H9 (cell line): ENCODE measurements around the gene TBL3. TPM values are rescaled to one million over a fixed set of nuclear protein-coding genes. Genes with fewer than 3 reads are reported as not detected.

Experiments
- DNase-seq: peaks from one replicate; pipeline ENCODE4 v3.0.0-alpha.2; 2017
- H2AFZ ChIP-seq: one replicate; pipeline ENCODE4 v1.6.1; 2013; ENCODE audit warnings: mild to moderate bottlenecking, low read length, control low read depth, moderate library complexity
- H2AK5ac ChIP-seq: 2 replicates; pipeline ENCODE4 v1.6.1; 2013; ENCODE audit warnings: low read length, control low read depth, mixed read lengths; ENCODE audit not compliant: insufficient read length
- H2BK120ac ChIP-seq: one replicate; pipeline ENCODE4 v1.6.1; 2013; ENCODE audit warnings: low read depth, mild to moderate bottlenecking, low read length, control low read depth, inconsistent platforms; ENCODE audit not compliant: poor library complexity, severe bottlenecking
- H2BK12ac ChIP-seq: 2 replicates; pipeline ENCODE4 v1.6.1; 2013; ENCODE audit warnings: low read length, control low read depth, mixed read lengths, low read depth; ENCODE audit not compliant: insufficient read length
- H2BK15ac ChIP-seq: 2 replicates; pipeline ENCODE4 v1.6.1; 2013; ENCODE audit warnings: low read depth, low read length, control low read depth
- H2BK20ac ChIP-seq: one replicate; pipeline ENCODE4 v1.6.1; 2013; ENCODE audit warnings: low read depth, mild to moderate bottlenecking, low read length, control low read depth, inconsistent platforms; ENCODE audit not compliant: poor library complexity, severe bottlenecking
- H2BK5ac ChIP-seq: 2 replicates; pipeline ENCODE4 v1.6.1; 2013; ENCODE audit warnings: low read length, control low read depth, mixed read lengths; ENCODE audit not compliant: insufficient read length
- H3K14ac ChIP-seq: 2 replicates; pipeline ENCODE4 v1.6.1; 2013; ENCODE audit warnings: low read length, control low read depth; ENCODE audit not compliant: insufficient read depth
- H3K18ac ChIP-seq: 2 replicates; pipeline ENCODE4 v1.6.1; 2013; ENCODE audit warnings: low read depth, mild to moderate bottlenecking, mixed read lengths, low read length, control low read depth; ENCODE audit not compliant: insufficient read length
- H3K23ac ChIP-seq: 2 replicates; pipeline ENCODE4 v1.6.1; 2013; ENCODE audit warnings: low read length, control low read depth, mixed read lengths, low read depth; ENCODE audit not compliant: insufficient read length
- H3K23me2 ChIP-seq: 2 replicates; pipeline ENCODE4 v1.6.1; 2013; ENCODE audit warnings: low read depth, mild to moderate bottlenecking, mixed read lengths, low read length, control low read depth; ENCODE audit not compliant: insufficient read length, poor library complexity, severe bottlenecking
- H3K27ac ChIP-seq: 2 replicates; pipeline ENCODE4 v1.5.1; 2013; ENCODE audit warnings: low read length, control low read depth, mixed read lengths, low read depth; ENCODE audit not compliant: insufficient read length
- H3K27me3 ChIP-seq: 2 replicates; pipeline ENCODE4 v1.6.1; 2013; ENCODE audit warnings: low read length, control low read depth, inconsistent platforms; ENCODE audit not compliant: insufficient read depth
- H3K4ac ChIP-seq: 2 replicates; pipeline ENCODE4 v1.6.1; 2013; ENCODE audit warnings: low read depth, mild to moderate bottlenecking, control low read depth, inconsistent platforms, low read length, moderate library complexity
- H3K4me1 ChIP-seq: 2 replicates; pipeline ENCODE4 v1.6.1; 2013; ENCODE audit warnings: low read length, control low read depth, inconsistent platforms; ENCODE audit not compliant: insufficient read depth
- H3K4me2 ChIP-seq: 2 replicates; pipeline ENCODE4 v1.6.1; 2013; ENCODE audit warnings: low read length, control low read depth, mixed read lengths; ENCODE audit not compliant: insufficient read length, insufficient read depth
- H3K56ac ChIP-seq: 2 replicates; pipeline ENCODE4 v1.6.1; 2013; ENCODE audit warnings: low read depth, mild to moderate bottlenecking, mixed read lengths, low read length, control low read depth; ENCODE audit not compliant: insufficient read length
- H3K79me1 ChIP-seq: 2 replicates; pipeline ENCODE4 v1.6.1; 2013; ENCODE audit warnings: low read depth, mild to moderate bottlenecking, moderate library complexity, low read length, control low read depth, inconsistent platforms; ENCODE audit not compliant: insufficient read depth, poor library complexity, severe bottlenecking
- H3K79me2 ChIP-seq: 2 replicates; pipeline ENCODE4 v1.6.1; 2013; ENCODE audit warnings: low read length, control low read depth, inconsistent platforms; ENCODE audit not compliant: insufficient read depth
- H3K9ac ChIP-seq: 2 replicates; pipeline ENCODE4 v1.6.1; 2013; ENCODE audit warnings: low read length, control low read depth, mixed read lengths; ENCODE audit not compliant: insufficient read length; ENCODE audit errors: extremely low read depth
- H3K9me3 ChIP-seq: one replicate; pipeline ENCODE4 v1.6.1; 2013; ENCODE audit warnings: low read depth, low read length, inconsistent platforms; ENCODE audit not compliant: control insufficient read depth
- H3T11ph ChIP-seq: one replicate; pipeline ENCODE4 v1.6.1; 2013; ENCODE audit warnings: mild to moderate bottlenecking, low read length, control low read depth, inconsistent platforms
- H4K20me1 ChIP-seq: one replicate; pipeline ENCODE4 v1.6.1; 2013; ENCODE audit not compliant: control insufficient read depth, insufficient read length, insufficient read depth
- H4K5ac ChIP-seq: 2 replicates; pipeline ENCODE4 v1.6.1; 2013; ENCODE audit warnings: low read depth, mild to moderate bottlenecking, mixed read lengths, low read length, control low read depth; ENCODE audit not compliant: insufficient read length
- H4K8ac ChIP-seq: replicated peaks from 2 replicates; pipeline ENCODE4 v1.6.1; 2013; ENCODE audit warnings: low read length, control low read depth, mixed read lengths, low read depth; ENCODE audit not compliant: insufficient read length
- H4K91ac ChIP-seq: 2 replicates; pipeline ENCODE4 v1.6.1; 2013; ENCODE audit warnings: low read depth, mild to moderate bottlenecking, moderate library complexity, mixed read lengths, low read length, control low read depth; ENCODE audit not compliant: insufficient read length
- H3K27ac Mint-ChIP-seq, 3 experiments: 2 replicates in 2 of 3; 3 replicates in 1 of 3; pipeline ENCODE4 v1.8.0; 2020 to 2021; ENCODE audit warnings: mixed read lengths in 3 of 3, mild to moderate bottlenecking in 1 of 3, moderate library complexity in 1 of 3
- H3K27me3 Mint-ChIP-seq: 2 replicates; pipeline ENCODE4 v1.8.0; 2021; ENCODE audit warnings: low read depth, mild to moderate bottlenecking, moderate library complexity, mixed read lengths
- H3K36me3 Mint-ChIP-seq, 3 experiments: 2 replicates in 2 of 3; 3 replicates in 1 of 3; pipeline ENCODE4 v1.8.0; 2020 to 2021; ENCODE audit warnings: low read depth in 3 of 3, mixed read lengths in 3 of 3; ENCODE audit not compliant: insufficient read depth in 1 of 3
- H3K4me1 Mint-ChIP-seq, 2 experiments: 2 replicates each; pipeline ENCODE4 v1.8.0; 2020; ENCODE audit warnings: mixed read lengths in 2 of 2
- H3K4me3 Mint-ChIP-seq, 2 experiments: 2 replicates in 1 of 2; 3 replicates in 1 of 2; pipeline ENCODE4 v1.8.0; 2020 to 2021; ENCODE audit warnings: mild to moderate bottlenecking in 2 of 2, mixed read lengths in 2 of 2, moderate library complexity in 1 of 2
- H3K9me3 Mint-ChIP-seq, 2 experiments: 2 replicates in 1 of 2; 3 replicates in 1 of 2; pipeline ENCODE4 v1.8.0; 2020; ENCODE audit warnings: mild to moderate bottlenecking in 2 of 2, mixed read lengths in 2 of 2, moderate library complexity in 1 of 2
- CTCF ChIP-seq: fragments of 200-600 bp; sonication (generic); conservative IDR thresholded peaks from 3 replicates; pipeline ENCODE4 v1.8.0; 2021; ENCODE audit warnings: antibody characterized with exemption, mild to moderate bottlenecking
- WGBS: extraction: QIAGEN DNeasy Blood & Tissue Kit; methylation state at CpG from one replicate; pipeline ENCODE4 v1.1.7; 2013; ENCODE audit warnings: missing lambda C conversion rate, low lambda C conversion rate, mixed read lengths; ENCODE audit not compliant: insufficient read length; ENCODE audit errors: extremely low coverage; 5-methylcytosine and 5-hydroxymethylcytosine counted together
- total RNA-seq: library from RNA; stranded (reverse); gene quantifications from 2 replicates; pipeline ENCODE4 v1.2.1, GENCODE V29; 2021

TBL3 gene
- total RNA-seq, 1 experiment from 2014 or later, result 54.0 TPM

- Histone ChIP-seq H3K14ac (no peak overlapping the region), H4K5ac (no peak overlapping the region), H3K56ac (no peak overlapping the region), H2BK12ac (no peak overlapping the region), H4K91ac (no peak overlapping the region), H3K23ac (no peak overlapping the region), H2BK20ac (no peak overlapping the region), H2BK15ac (no peak overlapping the region), H3K18ac (no peak overlapping the region), H3K79me2 (no peaks in the 10 kb centered on the region), H3K4ac (no peak overlapping the region), H3K9ac (no peak overlapping the region), H3K9me3 (no peaks in the 10 kb centered on the region), H3T11ph (no peak overlapping the region), H2AK5ac (no peak overlapping the region), H3K27me3 (no peaks in the 10 kb centered on the region), H3K4me1 (no peaks in the 10 kb centered on the region), H3K79me1 (no peaks in the 10 kb centered on the region), H2AFZ (no peak overlapping the region), H3K27ac (no peak overlapping the region), H3K4me2 (peak overlapping the region; percentile 49), H3K23me2 (peaks cover 3% of the 10 kb centered on the region), H2BK5ac (no peak overlapping the region), H2BK120ac (no peak overlapping the region), H4K8ac (no peak overlapping the region), H4K20me1 (no peaks in the 10 kb centered on the region)
- Mint-ChIP-seq H3K4me3 (peak overlapping the region; percentile 44 to 56; a peak in 3 of 5 replicates), H3K27me3 (peaks cover 33% of the 10 kb centered on the region), H3K4me1 (peaks cover 2 to 15% of the 10 kb centered on the region in 2 experiments), H3K36me3 (no peaks in the 10 kb centered on the region), H3K9me3 (peaks cover 0 to 3% of the 10 kb centered on the region in 2 experiments; a peak in 1 of 5 replicates), H3K27ac (no peak overlapping the region)
- DNase-seq, result peak; percentile 88
- WGBS, result no CpG with 5 or more reads among the region's 70 CpGs
- peak; percentile 96 for TF ChIP-seq CTCF
Measured at GRCh38 chr16:1929578-1930337, 42.1 kb upstream of the TBL3 start.
